GM21390 (cell line): Measurements from ENCODE around the gene WNT1.

Experiments used
- ATAC-seq: cut with Tn5 transposase; IDR thresholded peaks from one replicate; pipeline ENCODE4 v1.9.1; 2021; ENCODE audit not compliant: unreplicated experiment

Gene WNT1

DNA sequence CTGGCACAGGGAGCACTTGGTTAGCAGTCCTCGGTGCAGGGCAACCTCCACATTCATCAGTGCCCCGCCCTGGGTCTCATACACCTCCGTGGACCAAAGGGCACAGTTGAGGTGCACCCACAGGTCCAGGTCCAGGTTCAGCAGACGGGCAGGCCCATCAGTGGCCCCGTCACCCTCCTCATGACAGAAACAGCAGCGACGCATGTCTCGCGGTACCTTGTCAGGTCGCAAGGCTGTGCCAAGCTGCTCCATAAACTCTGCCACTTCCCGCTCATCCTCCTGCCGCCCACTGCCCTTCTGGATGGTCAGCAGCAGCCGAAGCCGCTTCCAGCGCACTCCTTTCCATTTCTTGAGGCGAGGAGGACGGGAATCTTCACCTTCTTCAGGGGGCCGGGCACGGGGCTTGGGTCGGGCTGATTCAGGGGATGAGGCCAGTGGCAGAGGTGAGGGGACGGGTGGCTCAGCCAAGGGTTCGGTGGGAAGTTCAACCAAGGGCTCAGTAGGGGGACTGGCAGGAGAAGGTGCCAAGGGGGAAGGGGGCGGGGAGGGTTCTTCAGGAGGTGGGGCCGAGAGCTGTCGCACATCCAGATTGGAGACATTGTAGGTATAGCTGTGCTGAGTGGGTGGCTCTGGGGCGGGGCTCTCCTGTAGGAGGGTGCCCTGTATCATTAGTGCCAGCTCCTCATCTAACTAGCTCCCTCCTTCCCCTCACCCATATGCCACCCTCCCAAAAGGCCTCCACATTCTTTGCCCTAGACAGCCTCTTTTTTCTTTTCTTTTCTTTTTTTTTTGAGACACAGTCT is 48.8 kb downstream of the WNT1 start:
- ATAC-seq: no peak

DNA sequence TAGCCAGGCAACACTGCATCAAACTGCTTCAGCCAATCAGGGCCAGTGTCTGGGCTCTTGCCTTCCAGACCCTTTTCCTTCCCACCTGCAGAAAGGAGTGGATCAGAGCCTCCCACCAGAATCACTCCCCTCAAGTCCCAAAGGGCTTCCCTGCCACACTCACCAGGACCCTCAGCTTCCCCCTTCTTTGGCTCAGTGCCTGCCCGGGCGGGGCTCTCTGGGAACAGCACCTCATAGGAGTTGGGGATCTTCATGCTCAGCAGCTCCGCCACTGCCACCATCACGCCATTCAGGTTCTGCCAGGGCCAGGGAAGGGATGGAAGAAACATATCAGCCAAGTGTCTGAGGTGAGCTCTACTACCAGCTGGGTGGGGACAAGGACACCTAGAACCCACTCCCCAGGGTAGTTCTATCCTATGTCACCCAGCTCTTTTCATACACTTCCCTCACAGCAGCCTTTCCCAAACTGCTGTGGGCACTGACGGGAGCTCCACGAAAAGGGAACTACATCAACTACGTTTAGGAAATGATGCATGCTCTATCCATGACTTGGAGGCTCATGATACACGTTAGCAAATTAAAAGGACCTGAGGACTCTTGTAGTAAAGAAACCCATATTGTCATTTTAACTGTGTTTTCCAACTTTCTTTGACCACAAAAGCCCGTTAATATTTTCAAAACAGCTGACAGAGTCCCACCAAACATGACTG is 49.9 kb downstream of the WNT1 start:
- no peak for ATAC-seq

- ATAC-seq: no peak
Observed at GRCh38 chr12:49028666-49029275, 50.6 kb downstream of the WNT1 start.

DNA sequence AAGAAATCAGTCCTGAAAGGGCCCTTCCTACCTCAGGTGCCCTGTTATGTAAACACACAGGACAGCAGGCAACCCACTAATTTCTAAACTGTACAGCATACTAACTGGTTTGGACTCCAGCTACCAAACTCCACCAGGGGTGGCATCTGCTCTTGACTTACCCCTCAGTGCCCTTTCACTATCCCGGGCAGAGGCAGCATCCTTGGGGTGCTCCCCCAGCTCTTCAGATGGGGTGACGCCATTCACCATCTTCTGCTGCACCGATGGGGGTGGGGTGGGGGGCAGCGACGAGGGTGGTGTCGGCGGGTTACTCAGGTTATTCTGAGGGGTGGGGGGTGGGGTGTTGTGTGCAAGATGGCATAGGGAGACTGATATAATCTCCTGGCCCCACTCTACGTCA is 52.0 kb downstream of the WNT1 start:
- no peak for ATAC-seq

- ATAC-seq: no peak
Observed at GRCh38 chr12:49030714-49031572, 52.8 kb downstream of the WNT1 start.

GRCh38 chr12:49031573-49032161 is 53.5 kb downstream of the WNT1 start:
- no peak for ATAC-seq
